GM19452 (cell line): ENCODE data around the gene PIM1.
"Not testable (repeated sequence)": the region's sequence is repeated elsewhere in the genome, so short reads cannot be mapped to it uniquely, and the experiment has no call there.

Source experiments
- ATAC-seq: cut with Tn5 transposase; IDR thresholded peaks from one replicate; pipeline ENCODE4 v1.9.1; 2021; ENCODE audit not compliant: unreplicated experiment

PIM1 gene

DNA sequence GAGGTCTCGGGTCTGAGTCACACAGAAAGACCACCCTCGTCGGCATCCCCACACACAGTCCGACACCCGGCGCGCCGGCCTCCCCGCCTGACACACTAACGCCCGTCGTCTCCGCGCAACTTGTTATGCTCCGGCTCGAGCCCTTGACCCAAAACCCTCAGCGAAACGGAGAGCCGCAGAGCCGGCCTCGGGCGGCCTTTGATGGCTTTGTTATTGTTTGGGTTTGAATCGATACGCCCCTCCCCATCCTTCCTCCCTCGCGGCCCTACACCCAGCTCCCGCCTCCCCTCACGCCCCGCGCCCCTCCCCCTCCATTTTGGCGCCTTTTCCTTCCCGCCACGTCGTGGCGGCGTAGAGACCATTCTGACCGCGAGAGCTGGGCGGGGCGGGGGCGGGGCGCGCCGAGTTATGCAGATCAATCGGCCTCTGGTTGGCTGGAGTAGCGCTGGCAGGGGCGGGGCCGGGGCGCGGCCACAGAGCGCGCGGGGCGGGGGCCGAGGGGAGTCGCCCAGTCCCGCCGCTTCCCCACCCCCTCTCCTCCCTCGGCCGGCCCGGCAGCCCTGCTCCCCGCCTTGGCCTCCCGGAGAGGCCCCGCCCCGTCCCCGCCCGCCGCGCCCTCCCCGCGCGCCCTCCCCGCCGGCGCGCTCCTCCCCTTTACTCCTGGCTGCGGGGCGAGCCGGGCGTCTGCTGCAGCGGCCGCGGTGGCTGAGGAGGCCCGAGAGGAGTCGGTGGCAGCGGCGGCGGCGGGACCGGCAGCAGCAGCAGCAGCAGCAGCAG, at the start of gene PIM1:
Gene PIM1, plus strand, starts transcription at position 657 of the 777 bp plus-strand sequence. CDS start 424 bp downstream, outside the sequence.
- peak; percentile 57 for ATAC-seq

DNA sequence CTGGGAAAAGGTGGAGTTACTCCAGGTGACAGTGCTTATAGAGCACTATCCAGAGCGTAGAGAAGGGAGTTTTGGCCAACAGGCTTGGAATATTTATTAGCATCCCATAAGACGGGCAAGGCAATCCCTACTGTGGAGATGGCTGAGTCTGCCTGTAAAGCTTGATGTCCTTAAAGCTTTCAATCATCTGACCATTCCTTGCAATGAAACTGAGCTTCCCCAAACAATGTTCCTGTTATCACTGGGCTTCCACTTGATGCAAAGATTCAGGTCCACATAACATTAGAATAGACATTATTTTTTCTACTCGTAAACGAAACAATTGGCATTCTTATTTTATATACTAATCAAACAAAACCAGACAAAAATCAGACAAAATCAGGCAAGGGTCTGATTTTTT, 48.4 kb upstream of the PIM1 start:
- ATAC-seq, result no peak

GRCh38 chr6:37122861-37123260, 47.1 kb upstream of the PIM1 start:
- ATAC-seq, result no peak

- ATAC-seq, result no peak
Measured at GRCh38 chr6:37123957-37124729, 45.8 kb upstream of the PIM1 start.

DNA sequence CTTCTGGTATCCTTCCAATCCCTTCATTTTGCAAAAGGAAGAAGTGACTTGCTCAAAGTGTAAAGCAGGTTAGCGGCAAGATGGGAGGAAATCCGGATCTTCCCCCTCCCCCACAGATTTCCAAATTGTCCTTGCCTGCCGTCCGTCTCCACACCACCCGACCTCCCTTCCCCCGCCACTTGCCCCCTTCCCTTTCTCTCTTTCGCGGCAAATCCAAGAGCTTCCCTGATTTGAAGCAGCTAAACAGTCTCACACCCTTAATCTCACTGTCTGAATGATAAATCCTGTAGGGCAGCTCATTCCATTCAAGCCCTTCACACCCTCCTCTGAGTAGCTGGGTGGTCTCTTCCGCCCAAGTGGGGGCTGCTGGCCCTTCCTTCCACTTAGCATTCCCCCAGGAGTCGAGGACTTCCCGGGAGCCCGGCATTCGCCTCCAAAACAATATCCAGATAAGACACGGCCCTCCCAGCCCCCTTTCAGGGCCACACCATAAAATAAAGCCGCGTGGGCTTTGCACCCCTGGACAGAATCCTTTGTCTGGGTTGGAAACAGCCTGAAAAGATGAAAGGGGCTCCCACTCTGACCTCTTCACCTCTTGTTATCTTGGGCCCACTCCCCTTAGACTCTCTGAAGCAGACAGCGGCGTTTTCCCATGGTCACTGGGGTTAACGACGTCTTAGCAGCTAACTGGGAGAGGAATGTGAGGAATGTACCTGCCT, 44.0 kb upstream of the PIM1 start:
- ATAC-seq, result no peak

DNA sequence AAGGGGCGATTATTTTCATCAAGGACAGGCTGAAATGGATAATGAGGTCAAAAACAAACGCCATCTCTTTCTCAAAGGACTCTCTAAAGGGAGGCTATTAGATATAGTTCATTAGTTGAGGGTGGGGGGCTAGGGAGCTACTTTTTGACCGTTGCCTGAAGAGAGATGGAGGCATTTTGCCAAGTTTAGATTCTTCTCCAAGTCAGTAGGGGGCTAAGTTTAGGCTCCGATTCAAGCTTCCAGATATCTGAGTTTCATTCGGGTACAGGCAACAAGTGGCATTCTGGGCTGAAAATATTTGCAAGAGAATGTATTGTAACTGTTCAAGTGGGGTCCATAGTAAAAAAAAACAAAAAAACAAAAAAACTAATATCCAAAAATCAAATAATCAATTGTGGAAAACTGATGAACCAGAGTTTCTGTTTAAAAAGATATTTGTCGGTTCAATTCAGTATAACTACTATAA, 43.4 kb upstream of the PIM1 start:
- no peak for ATAC-seq

GRCh38 chr6:37126961-37127616, 42.9 kb upstream of the PIM1 start:
- ATAC-seq, result no peak

DNA sequence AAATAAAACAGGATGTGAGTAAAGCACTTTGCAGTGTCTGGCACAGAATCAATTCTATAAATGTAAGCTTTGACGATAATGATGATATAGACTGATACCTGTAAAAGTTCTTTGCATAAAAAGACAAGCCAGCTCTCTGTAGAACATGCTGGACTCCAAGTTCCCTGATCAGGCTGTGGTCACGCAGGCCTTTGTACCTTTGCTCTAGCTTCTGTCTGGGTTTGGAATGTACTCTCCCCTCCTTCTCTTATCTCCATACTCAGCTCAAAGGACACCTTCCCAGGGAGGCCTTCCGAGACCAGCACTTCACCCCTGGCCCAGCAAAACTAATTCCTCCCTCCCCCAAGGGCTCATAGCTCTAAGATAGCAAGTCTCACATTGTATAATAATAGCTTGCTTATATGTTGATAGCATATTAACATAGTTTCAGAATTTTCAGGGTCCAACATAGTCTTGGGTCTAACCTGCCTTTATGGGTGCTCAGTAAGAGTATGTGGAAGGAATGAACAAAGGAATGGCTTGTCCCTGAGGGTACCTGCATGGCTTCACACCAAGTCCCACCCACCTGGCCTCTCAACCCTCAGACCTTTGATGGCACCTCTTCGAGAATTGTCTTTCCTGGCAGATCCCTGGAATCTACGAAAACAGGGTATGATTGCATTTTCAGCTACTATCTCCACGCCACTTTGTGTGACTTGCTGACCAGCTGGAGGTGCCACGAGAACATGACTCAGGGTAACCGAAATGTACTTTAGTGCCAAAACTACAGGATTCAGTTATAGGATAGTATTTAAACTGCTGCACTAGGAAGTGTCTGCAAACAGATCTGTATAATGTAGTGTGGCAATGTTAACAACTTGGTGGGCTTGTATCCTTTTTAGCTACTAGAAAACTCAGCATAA, 41.7 kb upstream of the PIM1 start:
- ATAC-seq, result no peak

DNA sequence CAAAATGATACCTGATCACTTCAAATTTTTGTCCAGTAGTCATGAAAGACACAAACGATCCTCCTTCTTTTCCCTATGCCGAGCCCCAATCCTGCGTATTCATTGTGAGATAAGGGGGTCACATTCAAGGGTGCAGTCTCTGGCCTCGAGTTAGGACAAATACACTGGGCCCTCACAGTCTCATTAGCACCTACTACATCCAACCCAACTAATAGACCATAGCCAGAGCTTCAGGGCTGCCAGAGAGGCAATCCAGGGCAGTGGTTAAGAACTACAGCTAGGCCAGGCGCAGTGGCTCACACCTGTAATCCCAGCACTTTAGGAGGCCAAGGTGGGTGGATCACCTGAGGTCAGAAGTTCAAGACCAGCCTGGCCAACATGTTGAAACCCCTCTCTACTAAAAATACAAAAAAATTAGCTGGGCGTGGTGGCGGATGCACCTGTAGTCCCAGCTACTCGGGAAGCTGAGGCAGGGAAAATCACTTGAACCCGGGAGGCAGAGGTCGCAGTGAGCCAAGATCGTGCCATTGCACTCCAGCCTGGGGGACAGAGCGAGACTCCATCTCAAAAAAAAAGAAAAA, 41.0 kb upstream of the PIM1 start:
- ATAC-seq, result not testable (repeated sequence)

DNA sequence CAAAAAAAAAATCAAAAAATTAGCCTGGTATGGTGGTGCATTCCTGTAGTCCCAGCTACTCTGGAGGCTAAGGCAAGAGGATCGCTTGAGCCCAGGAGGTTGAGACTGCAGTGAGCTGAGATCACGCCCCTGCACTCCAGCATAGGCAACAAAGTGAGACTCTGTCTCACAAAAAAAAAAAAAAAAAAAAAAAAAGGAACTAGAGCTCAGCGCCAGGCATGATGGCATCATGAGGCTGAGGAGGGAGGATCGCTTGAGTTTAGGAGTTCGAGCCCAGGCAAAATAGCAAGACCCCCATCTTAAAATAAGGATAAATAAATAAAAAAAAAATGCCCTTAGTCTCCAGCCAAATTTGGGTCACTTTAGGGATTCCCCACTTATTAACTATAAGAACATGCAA, 40.4 kb upstream of the PIM1 start:
- no peak for ATAC-seq

DNA sequence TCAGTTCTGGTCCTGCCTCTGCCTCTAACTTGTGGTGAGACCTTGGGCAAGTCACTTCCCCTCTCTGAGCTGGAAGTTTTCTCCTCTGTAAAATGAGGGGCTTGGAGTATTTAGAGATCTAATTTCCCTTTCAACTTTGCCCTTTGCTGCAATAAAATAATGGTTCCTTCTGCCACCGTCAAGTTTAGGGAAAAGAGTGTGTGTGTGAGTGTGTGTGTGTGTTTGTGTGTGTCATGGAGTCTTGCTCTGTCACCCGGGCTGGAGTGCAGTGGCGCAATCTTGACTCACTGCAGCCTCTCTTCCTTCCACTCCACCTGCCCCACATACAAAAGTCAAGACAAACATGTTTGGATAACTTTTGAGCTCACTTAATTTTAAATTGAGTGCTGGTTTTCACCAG, 39.2 kb upstream of the PIM1 start:
- no peak for ATAC-seq

DNA sequence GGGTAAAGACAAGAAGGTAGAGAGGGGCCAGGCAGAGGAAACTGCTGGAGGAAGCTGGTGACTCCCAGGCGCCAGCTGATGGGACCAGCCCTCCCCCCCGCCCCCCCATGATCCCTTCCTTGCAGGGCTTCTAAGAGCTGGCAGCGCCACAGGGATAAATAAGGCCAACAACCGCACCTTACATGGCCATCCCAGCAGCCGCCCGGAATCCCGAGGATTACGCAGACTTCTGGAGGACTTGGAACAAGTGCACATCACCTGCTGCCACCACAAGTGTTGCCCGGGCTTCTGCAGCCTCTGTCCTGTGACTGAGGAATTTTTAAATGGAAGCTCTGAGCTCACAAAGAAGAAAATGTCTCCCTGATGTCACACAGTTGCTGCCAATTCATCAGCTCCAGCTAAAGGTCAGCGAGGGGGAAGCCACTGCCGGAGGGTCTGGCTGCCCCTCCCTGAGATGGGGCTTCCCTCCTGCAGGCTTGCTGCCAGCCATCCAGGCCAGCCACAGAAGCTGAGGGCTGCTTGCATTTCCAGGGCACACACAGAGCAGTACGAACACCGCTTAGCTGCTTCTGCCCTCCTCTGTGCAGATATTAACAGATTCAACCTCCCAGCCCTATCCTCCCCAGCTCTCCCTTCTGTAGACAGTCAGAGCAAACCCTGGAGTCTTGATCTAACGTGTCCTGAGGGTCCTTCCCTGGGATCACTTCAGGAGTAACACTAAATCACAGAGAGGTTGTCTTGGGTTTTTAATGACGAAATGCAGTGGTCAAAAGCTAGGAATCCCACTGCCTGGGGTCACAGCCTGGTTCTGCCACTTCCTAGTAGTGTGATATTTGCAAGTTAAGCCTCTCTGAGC, 38.6 kb upstream of the PIM1 start:
- ATAC-seq, result no peak

- no peak for ATAC-seq
Measured at GRCh38 chr6:37131960-37132253, 38.0 kb upstream of the PIM1 start.

DNA sequence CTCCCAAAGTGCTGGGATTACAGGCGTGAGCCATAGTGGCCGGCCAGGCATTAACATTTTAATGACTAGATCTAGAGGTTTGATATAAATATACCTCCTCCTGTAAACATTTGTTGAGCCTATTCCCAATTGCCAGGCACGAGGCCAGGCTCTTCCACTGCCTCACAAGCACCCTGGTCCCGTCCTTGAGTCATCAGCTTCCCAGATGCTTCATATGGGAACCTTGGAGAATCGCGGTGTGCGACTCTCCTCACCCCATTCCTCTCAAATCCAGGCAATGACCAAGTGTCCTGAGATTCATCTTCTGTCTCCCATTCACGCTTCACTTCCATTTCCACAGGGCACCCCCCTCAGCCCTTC, 35.9 kb upstream of the PIM1 start:
- no peak for ATAC-seq

DNA sequence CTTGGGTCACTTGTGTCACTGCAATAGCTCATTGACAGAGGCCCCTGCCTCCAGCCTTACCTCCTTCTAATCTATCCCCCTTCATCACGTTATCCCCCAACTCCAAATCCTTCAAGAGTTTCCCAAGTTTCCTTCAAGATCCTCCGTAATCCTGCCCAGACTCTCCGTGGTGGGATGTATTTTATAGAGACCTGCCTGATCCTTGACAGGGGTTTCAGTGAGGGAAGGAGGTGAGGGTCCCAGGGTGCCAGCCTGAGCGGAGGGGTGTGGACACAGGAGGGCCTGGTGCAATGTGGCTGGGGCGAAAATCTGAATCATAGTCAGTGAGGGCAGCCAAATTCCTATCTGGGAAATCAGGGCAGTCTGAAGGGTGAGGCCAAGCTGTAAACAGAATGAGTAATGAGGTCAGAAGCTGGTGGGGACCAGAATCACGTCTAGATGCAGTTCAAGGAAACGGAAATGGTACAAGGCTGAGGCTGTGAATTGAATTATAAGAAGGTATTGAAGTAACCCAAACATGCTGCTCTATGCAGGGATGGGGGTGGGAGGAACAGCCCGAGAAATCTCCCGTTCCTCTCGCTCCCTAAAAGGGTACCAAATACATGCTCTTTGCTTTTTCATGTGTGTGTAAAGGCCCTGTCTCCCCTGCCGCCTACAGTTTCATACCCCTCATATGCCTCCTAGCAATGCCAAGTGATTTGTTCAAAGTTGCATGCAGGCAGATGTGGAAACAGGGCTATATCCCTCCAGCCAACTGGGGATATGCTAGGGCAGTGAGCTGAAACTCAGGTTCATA, 35.4 kb upstream of the PIM1 start:
- no peak for ATAC-seq

DNA sequence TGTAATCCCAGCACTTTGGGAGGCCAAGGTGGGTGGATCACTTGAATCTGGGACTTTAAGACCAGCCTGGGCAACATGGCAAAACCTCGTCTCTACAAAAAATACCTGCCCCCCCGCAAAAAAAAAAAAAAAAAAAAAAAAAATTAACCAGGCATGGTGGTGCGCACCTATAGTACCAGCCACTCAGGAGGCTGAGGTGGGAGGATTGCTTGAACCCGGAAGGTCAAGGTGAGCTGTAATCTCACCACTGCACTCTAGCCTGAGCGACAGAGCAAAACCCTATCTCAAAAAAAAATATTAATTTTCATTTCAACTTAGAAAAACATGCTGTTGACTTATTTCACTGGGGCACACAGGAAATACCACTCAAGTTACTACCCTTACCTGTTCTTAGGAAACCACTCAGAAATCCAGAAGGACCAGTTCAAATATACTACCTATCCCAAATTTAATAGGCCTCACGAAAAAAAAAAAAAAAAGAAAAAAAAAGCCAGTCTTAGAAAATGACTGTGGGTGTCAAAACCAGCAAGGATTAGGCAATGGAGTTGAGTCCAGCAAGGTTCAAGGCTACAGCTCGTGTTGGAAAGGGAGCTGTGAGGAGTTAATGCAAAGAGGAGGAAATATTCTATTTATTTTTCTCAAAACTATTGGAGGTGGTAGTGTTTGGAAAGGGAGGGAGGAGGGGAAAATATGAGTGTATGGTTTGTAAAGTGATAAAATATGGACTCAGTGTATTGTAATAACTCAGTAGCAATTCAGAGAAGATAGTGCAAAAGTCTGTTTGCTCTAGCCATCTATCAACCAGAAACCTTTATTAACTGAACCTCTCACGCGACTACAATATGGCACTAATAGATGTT, 33.9 kb upstream of the PIM1 start:
- ATAC-seq, result no peak

DNA sequence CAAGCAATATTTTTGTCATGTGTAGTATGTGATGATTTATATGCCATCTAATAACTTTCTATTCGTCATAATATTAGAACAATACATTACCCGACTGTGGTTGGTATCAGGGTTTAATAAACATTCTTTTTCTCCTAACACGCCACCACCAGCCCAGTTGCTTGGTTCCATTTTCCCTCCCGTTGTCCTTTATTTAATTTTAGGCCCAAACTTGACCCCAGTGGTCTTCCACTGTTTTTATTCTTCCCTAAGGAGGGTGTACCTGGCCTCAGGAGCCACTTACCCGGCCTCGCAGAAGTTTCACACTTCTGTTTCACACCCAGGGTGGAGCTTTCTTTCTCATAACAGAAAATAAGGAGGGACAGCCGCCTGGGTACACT, 33.1 kb upstream of the PIM1 start:
- no peak for ATAC-seq
